ENCODE measurements around the gene SGIP1. TPM values are rescaled to one million over a fixed set of nuclear protein-coding genes. Genes with fewer than 3 reads are reported as not detected.

The SGIP1 gene
- total and polyA plus RNA-seq, 7 donors: 0.74 to 3.7 (median 1.0) TPM

- intact Hi-C loops (cut with DNase I): no loop called here
- no peaks in the 10 kb centered on the region for H3K36me3 ChIP-seq (ENCODE audit: insufficient read depth in 1 of 2, low read depth in 1 of 2)
- no peaks in the 10 kb centered on the region for H3K27me3 ChIP-seq (ENCODE audit: insufficient read depth in 3 of 3, low read length in 2 of 3)
- DNase-seq (no peak), ATAC-seq (no peak)
- TF ChIP-seq CTCF (IDR thresholded peaks at IDR 0.05): no peak
- no peaks in the 10 kb centered on the region for H3K4me1 ChIP-seq
- 70 to 80% (median 80%) methylated on average over 4 of the region's 4 CpGs for WGBS, 3 donors
- H3K9me3 ChIP-seq: no peaks in the 10 kb centered on the region
- no peak overlapping the region for H3K4me3 ChIP-seq
- H3K27ac ChIP-seq: no peak overlapping the region
Observed at GRCh38 chr1:66704177-66704875, 170.4 kb downstream of the SGIP1 start.

GRCh38 chr1:66705110-66705509 lies 171.2 kb downstream of the SGIP1 start:
- WGBS, 3 donors: 63 to 66% (median 64%) methylated on average over 5 of the region's 5 CpGs
- Histone ChIP-seq H3K4me1 (no peaks in the 10 kb centered on the region), H3K9me3 (no peaks in the 10 kb centered on the region), H3K27me3 (ENCODE audit: insufficient read depth in 3 of 3, low read length in 2 of 3) (no peaks in the 10 kb centered on the region), H3K36me3 (ENCODE audit: insufficient read depth in 1 of 2, low read depth in 1 of 2) (no peaks in the 10 kb centered on the region), H3K27ac (no peak overlapping the region), H3K4me3 (no peak overlapping the region)
- no peak for DNase-seq
- no peak for TF ChIP-seq CTCF (IDR thresholded peaks at IDR 0.05)
- intact Hi-C loops (cut with DNase I): no loop called here
- ATAC-seq: no peak

GRCh38 chr1:66711420-66711819 lies 177.5 kb downstream of the SGIP1 start:
- ATAC-seq (no peak), DNase-seq (no peak)
- Histone ChIP-seq H3K36me3 (ENCODE audit: insufficient read depth in 1 of 2, low read depth in 1 of 2) (no peaks in the 10 kb centered on the region), H3K4me3 (no peak overlapping the region), H3K4me1 (no peaks in the 10 kb centered on the region), H3K9me3 (no peaks in the 10 kb centered on the region), H3K27ac (no peak overlapping the region), H3K27me3 (ENCODE audit: insufficient read depth in 3 of 3, low read length in 2 of 3) (no peaks in the 10 kb centered on the region)
- TF ChIP-seq CTCF (IDR thresholded peaks at IDR 0.05): no peak
- intact Hi-C loops (cut with DNase I): no loop called here
- WGBS, 3 donors: 21 to 33% (median 32%) methylated on average over 2 of the region's 2 CpGs

- no peak overlapping the region for H3K27ac ChIP-seq
- DNase-seq (no peak), ATAC-seq (no peak)
- no peaks in the 10 kb centered on the region for H3K27me3 ChIP-seq (ENCODE audit: insufficient read depth in 3 of 3, low read length in 2 of 3)
- no peaks in the 10 kb centered on the region for H3K4me1 ChIP-seq
- no peaks in the 10 kb centered on the region for H3K36me3 ChIP-seq (ENCODE audit: insufficient read depth in 1 of 2, low read depth in 1 of 2)
- no peak for TF ChIP-seq CTCF (IDR thresholded peaks at IDR 0.05)
- intact Hi-C loops (cut with DNase I): no loop called here
- WGBS, 3 donors: 42 to 56% (median 49%) methylated on average over 2 of the region's 2 CpGs
- H3K4me3 ChIP-seq: no peak overlapping the region
- no peaks in the 10 kb centered on the region for H3K9me3 ChIP-seq
Observed at GRCh38 chr1:66712839-66713238, 178.9 kb downstream of the SGIP1 start.

- no peak for DNase-seq
- Histone ChIP-seq H3K27me3 (ENCODE audit: insufficient read depth in 3 of 3, low read length in 2 of 3) (no peaks in the 10 kb centered on the region), H3K27ac (no peak overlapping the region), H3K4me3 (no peak overlapping the region), H3K9me3 (no peaks in the 10 kb centered on the region), H3K36me3 (ENCODE audit: insufficient read depth in 1 of 2, low read depth in 1 of 2) (no peaks in the 10 kb centered on the region), H3K4me1 (no peaks in the 10 kb centered on the region)
- no peak for ATAC-seq
- intact Hi-C loops (cut with DNase I): loop anchor here in 1 of 2 donors (10.0 kb wide), 1 partner anchor 479 kb away; no protein-coding TSS in a partner anchor
- no peak for TF ChIP-seq CTCF (IDR thresholded peaks at IDR 0.05)
Observed at GRCh38 chr1:66723985-66724384, 190.0 kb downstream of the SGIP1 start.
